ENCODE measurements around the gene NRIP2.

DNA sequence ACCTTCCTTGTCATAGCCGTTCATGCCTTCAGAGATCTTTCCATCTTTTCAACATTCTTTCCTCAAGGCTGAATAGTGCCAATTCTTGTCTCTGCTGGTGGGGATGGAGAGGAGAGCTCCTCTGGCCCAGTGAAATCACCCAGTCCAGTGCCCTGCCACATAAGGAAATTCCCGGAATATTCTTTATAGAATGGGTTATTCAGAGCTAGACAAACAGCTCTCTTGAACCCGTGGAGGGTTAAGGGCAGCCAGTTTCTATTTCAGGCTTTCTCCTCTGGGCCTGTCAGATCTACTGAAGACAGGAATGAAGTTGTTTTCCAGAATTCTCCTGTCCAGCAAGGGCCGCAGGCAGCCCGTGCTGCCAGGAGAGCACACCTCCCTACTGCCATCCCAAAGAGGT is 8.1 kb upstream of the NRIP2 start:
- no peak for TF ChIP-seq EZH2 (IDR thresholded peaks at IDR 0.05; ENCODE audit: insufficient read depth, poor library complexity, severe bottlenecking)
- TF ChIP-seq EZH2phosphoT487 (IDR thresholded peaks at IDR 0.05; ENCODE audit: insufficient read depth, low read depth), result no peak

Measured in GM23248 (cell line).